Liver (tissue), 3 donors: Measurements from ENCODE around the gene TRAF7.

Experiments
- ATF3 ChIP-seq: IDR thresholded peaks from 2 replicates; pipeline ENCODE4 v1.6.1; 2016; ENCODE audit warnings: antibody characterized with exemption
- CTCF ChIP-seq: fragments of 150-350 bp; IDR thresholded peaks from 2 replicates; pipeline ENCODE4 v1.5.1; 2017; ENCODE audit warnings: improper control_type of control experiment, low read depth, low read length; ENCODE audit not compliant: missing input control
- GABPA ChIP-seq, 2 donors: IDR thresholded peaks in 1 of 2; conservative IDR thresholded peaks in 1 of 2; 2 replicates each; pipeline ENCODE4 v1.6.1; 2016; ENCODE audit warnings: antibody characterized with exemption in 2 of 2, mild to moderate bottlenecking in 1 of 2, moderate library complexity in 1 of 2
- HNF4G ChIP-seq: IDR thresholded peaks from 2 replicates; pipeline ENCODE4 v1.6.1; 2016; ENCODE audit warnings: antibody characterized with exemption
- JUND ChIP-seq, 2 donors: IDR thresholded peaks; 2 replicates each; pipeline ENCODE4 v1.6.1; 2016; ENCODE audit warnings: antibody characterized with exemption in 2 of 2
- MAX ChIP-seq: IDR thresholded peaks from 2 replicates; pipeline ENCODE4 v1.6.1; 2016; ENCODE audit warnings: antibody characterized with exemption
- NR2F2 ChIP-seq: IDR thresholded peaks from 2 replicates; pipeline ENCODE4 v1.6.1; 2016; ENCODE audit warnings: antibody characterized with exemption
- RAD21 ChIP-seq, 2 donors: IDR thresholded peaks; 2 replicates each; pipeline ENCODE4 v1.6.1; 2016; ENCODE audit warnings: antibody characterized with exemption in 2 of 2, mild to moderate bottlenecking in 2 of 2
- REST ChIP-seq: IDR thresholded peaks from 2 replicates; pipeline ENCODE4 v1.6.1; 2016; ENCODE audit warnings: antibody characterized with exemption, mild to moderate bottlenecking
- RXRA ChIP-seq, 2 donors: IDR thresholded peaks; 2 replicates each; pipeline ENCODE4 v1.6.1; 2017 to 2018; ENCODE audit warnings: antibody characterized with exemption in 2 of 2, mild to moderate bottlenecking in 1 of 2
- SP1 ChIP-seq: IDR thresholded peaks from 2 replicates; pipeline ENCODE4 v1.6.1; 2018; ENCODE audit warnings: antibody characterized with exemption, mild to moderate bottlenecking
- TAF1 ChIP-seq: conservative IDR thresholded peaks from 2 replicates; pipeline ENCODE4 v1.6.1; 2016; ENCODE audit warnings: antibody characterized with exemption, mild to moderate bottlenecking
- YY1 ChIP-seq: IDR thresholded peaks from 2 replicates; pipeline ENCODE4 v1.6.1; 2016; ENCODE audit warnings: antibody characterized with exemption, mild to moderate bottlenecking
- ZBTB33 ChIP-seq: IDR thresholded peaks from 2 replicates; pipeline ENCODE4 v1.6.1; 2016; ENCODE audit warnings: antibody characterized with exemption
- donor health status: healthy.
- donor health status: healthy.

GRCh38 chr16:2145843-2146242 is 9.7 kb upstream of the TRAF7 start:
- TF ChIP-seq CTCF (no peak), REST (no peak), JUND (IDR thresholded peaks at IDR 0.05) (no peak), SP1 (no peak), YY1 (no peak), MAX (no peak), GABPA (IDR thresholded peaks at IDR 0.05 in 1 of 2, conservative IDR thresholded peaks at IDR 0.05 in 1 of 2) (no peak), RAD21 (IDR thresholded peaks at IDR 0.05) (no peak), RXRA (IDR thresholded peaks at IDR 0.05) (no peak), NR2F2 (no peak), TAF1 (no peak), ATF3 (no peak), ZBTB33 (no peak), HNF4G (no peak)
